Progenitor cell of endocrine pancreas (in vitro differentiated cells): Measurements from ENCODE around the gene CEP112. TPM values are rescaled to one million over a fixed set of nuclear protein-coding genes. Genes with fewer than 3 reads are reported as not detected.

ENCODE experiments used
- DNase-seq: peaks from one replicate; pipeline ENCODE4 v3.0.0; 2021; ENCODE audit warnings: low spot score; ENCODE audit not compliant: unreplicated experiment
- H3K27ac Mint-ChIP-seq: 2 replicates; pipeline ENCODE4 v1.8.0; 2021; ENCODE audit warnings: mild to moderate bottlenecking, moderate library complexity, mixed read lengths
- H3K27me3 Mint-ChIP-seq: 2 replicates; pipeline ENCODE4 v1.8.0; 2021; ENCODE audit warnings: mixed read lengths
- H3K36me3 Mint-ChIP-seq: 2 replicates; pipeline ENCODE4 v1.8.0; 2022; ENCODE audit warnings: mixed read lengths; ENCODE audit not compliant: insufficient read depth
- H3K4me1 Mint-ChIP-seq: 2 replicates; pipeline ENCODE4 v1.8.0; 2021; ENCODE audit warnings: low read depth, mixed read lengths
- H3K4me3 Mint-ChIP-seq: 2 replicates; pipeline ENCODE4 v1.8.0; 2021; ENCODE audit warnings: low read depth, mild to moderate bottlenecking, moderate library complexity, mixed read lengths
- H3K9me3 Mint-ChIP-seq: 2 replicates; pipeline ENCODE4 v1.8.0; 2021; ENCODE audit warnings: low read depth, mixed read lengths
- total RNA-seq: library from RNA; stranded (reverse); gene quantifications from 2 replicates; pipeline ENCODE4 v1.2.1, GENCODE V29; 2021
- TF ChIP-seq, protein P1 (sequence below): fragments of 200-600 bp; sonication (generic); IDR thresholded peaks from one replicate; pipeline ENCODE4 v1.5.0; 2021; ENCODE audit warnings: antibody characterized with exemption, mild to moderate bottlenecking; ENCODE audit not compliant: unreplicated experiment

CEP112 gene
- total RNA-seq, 1 donor from 2014 or later: 24.3 TPM

DNA sequence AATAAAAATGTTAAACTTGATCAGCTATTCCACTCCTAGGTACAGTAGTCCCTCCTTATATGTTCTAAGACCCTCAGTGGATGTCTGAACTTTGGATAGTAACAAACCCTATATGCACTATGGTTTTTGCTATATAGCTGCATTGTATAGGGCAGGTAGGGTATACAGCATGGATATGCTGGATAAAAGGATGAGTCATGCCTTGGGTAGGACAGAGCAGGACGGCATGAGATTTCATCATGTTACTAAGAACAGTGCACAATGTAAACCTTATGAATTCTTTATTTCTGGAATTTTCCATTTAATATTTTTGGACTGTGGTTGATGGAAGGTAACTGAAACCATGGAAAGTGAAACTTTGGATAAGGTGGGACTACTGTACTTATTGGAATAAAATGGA, 235.1 kb downstream of the CEP112 start:
- Mint-ChIP-seq H3K4me1 (peaks cover 2% of the 10 kb centered on the region), H3K4me3 (no peak overlapping the region), H3K27ac (no peak overlapping the region), H3K9me3 (peaks cover 15% of the 10 kb centered on the region), H3K36me3 (peaks cover 15% of the 10 kb centered on the region), H3K27me3 (no peaks in the 10 kb centered on the region)
- DNase-seq: no peak
- TF ChIP-seq, protein P1, sequence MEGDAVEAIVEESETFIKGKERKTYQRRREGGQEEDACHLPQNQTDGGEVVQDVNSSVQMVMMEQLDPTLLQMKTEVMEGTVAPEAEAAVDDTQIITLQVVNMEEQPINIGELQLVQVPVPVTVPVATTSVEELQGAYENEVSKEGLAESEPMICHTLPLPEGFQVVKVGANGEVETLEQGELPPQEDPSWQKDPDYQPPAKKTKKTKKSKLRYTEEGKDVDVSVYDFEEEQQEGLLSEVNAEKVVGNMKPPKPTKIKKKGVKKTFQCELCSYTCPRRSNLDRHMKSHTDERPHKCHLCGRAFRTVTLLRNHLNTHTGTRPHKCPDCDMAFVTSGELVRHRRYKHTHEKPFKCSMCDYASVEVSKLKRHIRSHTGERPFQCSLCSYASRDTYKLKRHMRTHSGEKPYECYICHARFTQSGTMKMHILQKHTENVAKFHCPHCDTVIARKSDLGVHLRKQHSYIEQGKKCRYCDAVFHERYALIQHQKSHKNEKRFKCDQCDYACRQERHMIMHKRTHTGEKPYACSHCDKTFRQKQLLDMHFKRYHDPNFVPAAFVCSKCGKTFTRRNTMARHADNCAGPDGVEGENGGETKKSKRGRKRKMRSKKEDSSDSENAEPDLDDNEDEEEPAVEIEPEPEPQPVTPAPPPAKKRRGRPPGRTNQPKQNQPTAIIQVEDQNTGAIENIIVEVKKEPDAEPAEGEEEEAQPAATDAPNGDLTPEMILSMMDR: no peak

DNA sequence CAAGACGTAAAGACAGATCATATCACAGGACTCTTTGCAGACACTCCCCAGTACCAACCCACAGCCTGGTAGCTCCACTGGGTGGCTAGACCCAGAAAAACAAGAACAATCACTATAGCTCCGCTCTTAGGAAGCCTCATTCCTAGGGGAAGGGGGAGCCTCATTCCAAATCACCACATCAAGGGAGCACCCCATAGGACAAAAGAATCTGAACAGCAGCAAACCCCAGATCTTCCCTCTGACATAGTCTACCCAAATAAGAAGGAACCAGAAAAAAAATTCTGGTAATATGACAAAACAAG, 237.8 kb downstream of the CEP112 start:
- Mint-ChIP-seq H3K4me3 (no peak overlapping the region), H3K9me3 (peaks cover 14% of the 10 kb centered on the region), H3K36me3 (peaks cover 15% of the 10 kb centered on the region), H3K27me3 (no peaks in the 10 kb centered on the region), H3K4me1 (no peaks in the 10 kb centered on the region), H3K27ac (no peak overlapping the region)
- TF ChIP-seq, protein P1: no peak
- DNase-seq: no peak

DNA sequence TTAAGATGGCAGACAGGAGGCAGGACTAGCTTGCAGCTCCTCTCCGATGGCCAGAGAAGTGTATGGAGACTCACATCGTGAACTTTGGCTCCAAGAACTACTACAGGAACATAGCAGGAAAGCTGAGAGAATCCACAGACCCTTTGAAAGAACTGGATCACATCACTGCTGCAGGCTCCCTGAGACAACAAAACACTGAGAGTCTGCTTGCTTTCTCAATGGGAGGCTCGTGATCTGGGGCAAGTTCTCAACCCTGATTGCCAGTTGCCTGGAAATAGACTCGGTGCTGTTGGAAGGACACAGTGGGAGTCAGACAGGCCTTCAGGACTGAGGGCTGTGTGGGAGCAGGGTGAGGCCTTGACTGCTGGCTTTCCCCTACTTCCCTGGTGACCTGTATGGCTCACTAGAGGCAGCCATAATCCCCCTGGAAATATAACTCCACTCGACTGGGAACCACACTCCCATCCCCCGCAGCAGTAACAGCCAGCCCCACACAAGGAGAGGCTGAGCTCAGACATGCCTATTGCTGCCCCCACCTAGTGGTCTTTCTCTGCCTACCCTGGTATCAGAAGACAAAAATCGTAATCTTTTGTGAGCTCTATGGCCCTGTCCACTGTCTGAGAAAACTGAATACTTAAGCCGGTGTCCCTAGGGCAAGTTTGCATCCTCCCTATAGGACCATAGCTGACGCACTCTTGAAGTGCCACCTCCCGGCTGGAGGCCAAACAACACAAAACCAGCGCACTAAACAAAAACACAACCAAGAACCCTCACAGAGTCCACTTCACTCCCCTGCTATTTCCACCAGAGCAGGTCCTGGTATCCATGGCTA, 238.4 kb downstream of the CEP112 start:
- H3K27me3 Mint-ChIP-seq: no peaks in the 10 kb centered on the region
- H3K4me1 Mint-ChIP-seq: no peaks in the 10 kb centered on the region
- no peak for DNase-seq
- H3K4me3 Mint-ChIP-seq: no peak overlapping the region
- no peak overlapping the region for H3K27ac Mint-ChIP-seq
- H3K36me3 Mint-ChIP-seq: peaks cover 15% of the 10 kb centered on the region
- TF ChIP-seq, protein P1: no peak
- peaks cover 14% of the 10 kb centered on the region for H3K9me3 Mint-ChIP-seq

DNA sequence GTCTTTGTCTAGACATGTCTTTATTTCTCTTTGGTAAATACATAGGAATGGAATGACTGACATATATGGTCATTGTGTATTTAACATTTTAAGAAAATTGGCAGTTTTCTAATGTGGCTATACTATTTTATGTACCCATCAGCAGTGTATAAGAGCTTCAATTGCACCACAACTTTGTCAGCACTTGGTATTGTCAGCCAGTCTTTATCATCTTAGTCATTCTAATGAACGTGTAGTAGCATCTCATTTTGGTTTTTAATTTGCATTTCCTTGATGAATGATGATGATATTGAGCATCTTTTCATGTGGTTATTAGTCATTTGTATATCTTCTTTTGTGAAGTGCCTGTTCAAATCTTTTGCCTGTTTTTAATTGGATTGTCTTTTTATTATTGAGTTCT, 239.3 kb downstream of the CEP112 start:
- no peak for DNase-seq
- Mint-ChIP-seq H3K27ac (no peak overlapping the region), H3K9me3 (peaks cover 14% of the 10 kb centered on the region), H3K4me1 (no peaks in the 10 kb centered on the region), H3K4me3 (no peak overlapping the region), H3K36me3 (peaks cover 15% of the 10 kb centered on the region), H3K27me3 (no peaks in the 10 kb centered on the region)
- TF ChIP-seq, protein P1: no peak

DNA sequence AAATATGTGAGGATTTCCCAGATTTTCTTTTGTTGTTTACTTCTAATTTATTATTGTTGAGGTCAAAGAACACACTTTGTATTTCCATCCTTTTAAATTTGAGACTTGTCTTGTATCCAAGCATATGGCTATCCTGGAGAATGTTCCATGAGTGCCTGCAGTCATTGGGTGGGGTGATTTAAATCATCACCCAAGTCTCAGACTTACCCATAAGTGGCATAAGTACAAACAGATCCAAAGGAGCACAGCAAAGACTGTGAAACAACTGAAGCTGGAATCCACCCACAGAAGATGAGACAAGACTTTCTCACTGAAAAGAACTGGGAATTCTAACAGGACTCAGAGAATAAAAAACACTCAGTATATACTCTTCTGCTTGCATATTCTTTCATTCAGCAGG, 239.9 kb downstream of the CEP112 start:
- Mint-ChIP-seq H3K27me3 (no peaks in the 10 kb centered on the region), H3K4me3 (no peak overlapping the region), H3K36me3 (peaks cover 15% of the 10 kb centered on the region), H3K4me1 (no peaks in the 10 kb centered on the region), H3K9me3 (peaks cover 14% of the 10 kb centered on the region), H3K27ac (no peak overlapping the region)
- DNase-seq: no peak
- TF ChIP-seq, protein P1: no peak
